Bronchial epithelial cell (primary cell): ENCODE data around the gene SLC4A8. TPM values are rescaled to one million over a fixed set of nuclear protein-coding genes. Genes with fewer than 3 reads are reported as not detected.

Experiments used
- DNase-seq: peaks from one replicate; pipeline ENCODE4 v3.0.0-alpha.2; 2010; ENCODE audit warnings: low read depth
- FAIRE-seq: peaks from 2 replicates; lab custom pipeline; 2011; peaks lifted over from hg19 to GRCh38; lab: Jason Lieb, UNC
- H3K27me3 ChIP-seq: 2 replicates; pipeline ENCODE4 v1.5.1; 2011; ENCODE audit warnings: low read length; ENCODE audit not compliant: control insufficient read depth, insufficient read depth
- H3K36me3 ChIP-seq: 2 replicates; pipeline ENCODE4 v1.5.1; 2011; ENCODE audit warnings: low read length; ENCODE audit not compliant: control insufficient read depth, insufficient read depth
- H3K4me3 ChIP-seq: 2 replicates; pipeline ENCODE4 v1.5.1; 2011; ENCODE audit warnings: mild to moderate bottlenecking, low read depth, low read length, control low read depth
- total RNA-seq: library from RNA; depleted of rRNA; stranded (reverse); fragments of >200 nt; gene quantifications from 2 replicates; pipeline ENCODE4 v1.2.1, GENCODE V29; 2014
- TF ChIP-seq, protein P1 (sequence below): IDR thresholded peaks from 2 replicates; pipeline ENCODE4 v1.5.1; 2011; ENCODE audit warnings: mild to moderate bottlenecking, moderate library complexity, low read length, control low read depth, inconsistent platforms; ENCODE audit not compliant: insufficient read depth, severe bottlenecking

SLC4A8 gene
- total RNA-seq, 1 donor from 2014 or later = 0.26 TPM

GRCh38 chr12:51488281-51488680 is 63.6 kb downstream of the SLC4A8 start:
- no peak for FAIRE-seq
- H3K36me3 ChIP-seq = no peaks in the 10 kb centered on the region

DNA sequence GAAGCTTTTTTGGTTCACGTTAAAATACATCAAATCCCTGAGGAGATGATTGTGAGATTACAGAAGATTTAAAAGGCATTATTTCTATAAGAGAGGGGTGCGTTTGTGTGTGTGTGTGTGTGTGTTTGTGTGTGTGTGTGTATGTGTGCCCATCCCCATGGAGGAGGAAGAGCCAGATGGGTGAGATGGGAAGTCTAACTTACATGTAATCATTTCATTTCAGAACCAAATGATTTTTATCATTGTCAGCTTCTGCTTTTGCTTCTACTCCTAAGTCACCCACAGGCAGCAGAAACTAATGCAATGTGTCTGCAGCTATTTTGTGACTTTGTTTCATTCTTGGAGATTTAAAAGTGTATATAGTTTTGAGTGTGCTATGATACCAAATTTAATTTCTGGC is 68.7 kb downstream of the SLC4A8 start:
- TF ChIP-seq, protein P1, sequence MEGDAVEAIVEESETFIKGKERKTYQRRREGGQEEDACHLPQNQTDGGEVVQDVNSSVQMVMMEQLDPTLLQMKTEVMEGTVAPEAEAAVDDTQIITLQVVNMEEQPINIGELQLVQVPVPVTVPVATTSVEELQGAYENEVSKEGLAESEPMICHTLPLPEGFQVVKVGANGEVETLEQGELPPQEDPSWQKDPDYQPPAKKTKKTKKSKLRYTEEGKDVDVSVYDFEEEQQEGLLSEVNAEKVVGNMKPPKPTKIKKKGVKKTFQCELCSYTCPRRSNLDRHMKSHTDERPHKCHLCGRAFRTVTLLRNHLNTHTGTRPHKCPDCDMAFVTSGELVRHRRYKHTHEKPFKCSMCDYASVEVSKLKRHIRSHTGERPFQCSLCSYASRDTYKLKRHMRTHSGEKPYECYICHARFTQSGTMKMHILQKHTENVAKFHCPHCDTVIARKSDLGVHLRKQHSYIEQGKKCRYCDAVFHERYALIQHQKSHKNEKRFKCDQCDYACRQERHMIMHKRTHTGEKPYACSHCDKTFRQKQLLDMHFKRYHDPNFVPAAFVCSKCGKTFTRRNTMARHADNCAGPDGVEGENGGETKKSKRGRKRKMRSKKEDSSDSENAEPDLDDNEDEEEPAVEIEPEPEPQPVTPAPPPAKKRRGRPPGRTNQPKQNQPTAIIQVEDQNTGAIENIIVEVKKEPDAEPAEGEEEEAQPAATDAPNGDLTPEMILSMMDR = no peak
- no peak for FAIRE-seq
- no peaks in the 10 kb centered on the region for H3K27me3 ChIP-seq

More at GRCh38 chr12:51488281-51488680, 63.6 kb downstream of the SLC4A8 start:
- no peak overlapping the region for H3K4me3 ChIP-seq
- H3K27me3 ChIP-seq = no peaks in the 10 kb centered on the region
- TF ChIP-seq, protein P1 = no peak
- no peak for DNase-seq

DNA sequence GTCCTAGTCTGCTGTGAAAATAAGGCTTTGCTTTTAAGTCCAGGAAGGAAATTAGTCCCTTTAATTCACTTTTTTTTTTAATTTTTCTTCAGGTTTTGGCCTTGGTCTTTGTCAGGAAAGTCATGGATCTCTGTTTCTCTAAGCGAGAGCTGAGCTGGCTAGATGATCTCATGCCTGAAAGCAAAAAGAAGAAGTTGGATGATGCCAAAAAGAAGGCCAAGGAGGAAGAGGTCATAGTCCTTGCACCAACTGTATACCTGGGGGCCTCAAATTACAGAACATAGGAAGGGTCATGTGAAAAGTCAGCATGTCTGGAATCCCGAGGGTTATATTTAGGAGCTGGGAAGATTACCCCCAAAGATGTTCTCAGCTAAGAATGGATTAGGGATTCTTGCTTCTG is 72.3 kb downstream of the SLC4A8 start:
- Histone ChIP-seq H3K27me3 (no peaks in the 10 kb centered on the region), H3K4me3 (no peak overlapping the region), H3K36me3 (no peaks in the 10 kb centered on the region)
- DNase-seq = no peak
- TF ChIP-seq, protein P1 = no peak
- FAIRE-seq = no peak

More for the DNA sequence above, 68.7 kb downstream of the SLC4A8 start:
- no peak for DNase-seq
- H3K36me3 ChIP-seq = no peaks in the 10 kb centered on the region
- H3K4me3 ChIP-seq = no peak overlapping the region

- Histone ChIP-seq H3K36me3 (no peaks in the 10 kb centered on the region), H3K4me3 (no peak overlapping the region), H3K27me3 (no peaks in the 10 kb centered on the region)
- TF ChIP-seq, protein P1 = no peak
- FAIRE-seq (no peak), DNase-seq (no peak)
These were observed 80.2 kb downstream of the SLC4A8 start for GRCh38 chr12:51504851-51505250.

- Histone ChIP-seq H3K27me3 (no peaks in the 10 kb centered on the region), H3K36me3 (no peaks in the 10 kb centered on the region), H3K4me3 (no peak overlapping the region)
- FAIRE-seq = no peak
- TF ChIP-seq, protein P1 = no peak
- DNase-seq = no peak
These were observed 80.9 kb downstream of the SLC4A8 start for GRCh38 chr12:51505360-51506105.
